CD8-positive, alpha-beta memory T cell (primary cell): ENCODE results near the gene TOMM34. TPM values are rescaled to one million over a fixed set of nuclear protein-coding genes. Genes with fewer than 3 reads are reported as not detected.

Experiments used
- CTCF ChIA-PET: fragments of 350-600 bp; sonication (Branson Sonifier 250); formaldehyde crosslinking; loops from one replicate; lab custom pipeline; 2021; ENCODE audit warnings: antibody characterized with exemption; lab: Charles Lee
- POLR2A ChIA-PET: fragments of 350-600 bp; sonication (Branson Sonifier 250); formaldehyde crosslinking; loops from one replicate; lab custom pipeline; 2021; ENCODE audit warnings: antibody characterized with exemption; lab: Charles Lee
- DNase-seq, 5 donors: peaks; one replicate each; pipeline versions ENCODE4 v3.0.0 to v3.0.0-alpha.2; 2020 to 2022; ENCODE audit warnings: mixed read lengths in 1 of 5
- H3K27ac ChIP-seq: one replicate; pipeline ENCODE4 v1.7.0; 2013; ENCODE audit warnings: low read depth, mild to moderate bottlenecking, low read length, moderate library complexity
- H3K27me3 ChIP-seq: 2 replicates; pipeline ENCODE4 v1.7.0; 2013; ENCODE audit warnings: low read length, mild to moderate bottlenecking; ENCODE audit not compliant: insufficient read depth, poor library complexity, severe bottlenecking
- H3K36me3 ChIP-seq: 2 replicates; pipeline ENCODE4 v1.7.0; 2013; ENCODE audit warnings: mild to moderate bottlenecking, low read length, moderate library complexity; ENCODE audit not compliant: insufficient read depth
- H3K4me1 ChIP-seq: 2 replicates; pipeline ENCODE4 v1.7.0; 2013; ENCODE audit warnings: mild to moderate bottlenecking, low read length, moderate library complexity; ENCODE audit not compliant: insufficient read depth
- H3K4me3 ChIP-seq: 2 replicates; pipeline ENCODE4 v1.7.0; 2013; ENCODE audit warnings: mild to moderate bottlenecking, low read length
- H3K9me3 ChIP-seq: 2 replicates; pipeline ENCODE4 v1.7.0; 2013; ENCODE audit warnings: mild to moderate bottlenecking, low read length
- H3K27ac Mint-ChIP-seq, 8 donors: one replicate each; pipeline ENCODE4 v1.8.0; 2020 to 2021; ENCODE audit warnings: mixed read lengths in 8 of 8, mild to moderate bottlenecking in 6 of 8, inconsistent platforms in 3 of 8, moderate library complexity in 3 of 8
- H3K27me3 Mint-ChIP-seq, 2 donors: one replicate each; pipeline ENCODE4 v1.8.0; 2020 to 2021; ENCODE audit warnings: mixed read lengths in 2 of 2, mild to moderate bottlenecking in 1 of 2, moderate library complexity in 1 of 2
- H3K36me3 Mint-ChIP-seq, 3 donors: one replicate each; pipeline ENCODE4 v1.8.0; 2020 to 2021; ENCODE audit warnings: mixed read lengths in 3 of 3, inconsistent platforms in 1 of 3, mild to moderate bottlenecking in 1 of 3
- H3K4me1 Mint-ChIP-seq, 3 donors: one replicate each; pipeline ENCODE4 v1.8.0; 2020 to 2021; ENCODE audit warnings: mixed read lengths in 3 of 3, inconsistent platforms in 1 of 3, mild to moderate bottlenecking in 1 of 3
- H3K4me3 Mint-ChIP-seq, 7 donors: one replicate each; pipeline ENCODE4 v1.8.0; 2020 to 2021; ENCODE audit warnings: mixed read lengths in 7 of 7, mild to moderate bottlenecking in 6 of 7, moderate library complexity in 4 of 7, inconsistent platforms in 2 of 7
- H3K9me3 Mint-ChIP-seq, 5 donors: one replicate each; pipeline ENCODE4 v1.8.0; 2020 to 2022; ENCODE audit warnings: mixed read lengths in 5 of 5, mild to moderate bottlenecking in 3 of 5, moderate library complexity in 2 of 5, inconsistent platforms in 1 of 5
- polyA plus RNA-seq: library from polyadenylated mRNA; unstranded; fragments of 300-500 nt; fragmentation: Illumina TruSeq; gene quantifications from one replicate; pipeline ENCODE4 v1.2.3, GENCODE V29; 2021
- total RNA-seq, 2 experiments: library from RNA; stranded (reverse); gene quantifications; one replicate each; pipeline ENCODE4 v1.2.3, GENCODE V29; 2021

TOMM34 gene
- 10 to 100 TPM; 75.4 to 76.8 TPM for total RNA-seq
- polyA plus RNA-seq: 21.0 TPM

- peaks cover 12% of the 10 kb centered on the region for H3K36me3 ChIP-seq
- ChIA-PET CTCF (interaction anchor here (1.0 to 5.5 kb wide), 10 partner anchors 9 to 140 kb away, joined by 3 to 23 read pairs (median 5); partner anchors contain the start of gene YWHAB), POLR2A (interaction anchor here (0.6 to 1.9 kb wide), 6 partner anchors 8 to 994 kb away, joined by 3 to 16 read pairs (median 6); partner anchors contain the start of gene YWHAB)
- Mint-ChIP-seq H3K27me3 (no peaks in the 10 kb centered on the region), H3K27ac (peak within 1 kb of the TSS; percentile 79 to 99 (median 96)), H3K4me1 (peaks cover 36 to 55% (median 39%) of the 10 kb centered on the region in 3 donors), H3K9me3 (no peaks in the 10 kb centered on the region), H3K4me3 (peak within 1 kb of the TSS; percentile 94 to 99 (median 96)), H3K36me3 (peaks cover 0 to 27% (median 8%) of the 10 kb centered on the region in 3 donors)
- peak; percentile 90 to 95 (median 94) for DNase-seq
- H3K4me3 ChIP-seq: peak within 1 kb of the TSS; percentile 72
- H3K4me1 ChIP-seq: peaks cover 36% of the 10 kb centered on the region
- H3K9me3 ChIP-seq: no peaks in the 10 kb centered on the region
- peak within 1 kb of the TSS; percentile 58 for H3K27ac ChIP-seq
- no peaks in the 10 kb centered on the region for H3K27me3 ChIP-seq
Observed at GRCh38 chr20:44960103-44960852, at the start of gene TOMM34. Gene TOMM34 (minus strand): TSS chr20:44960397. CDS start chr20:44960333, 64 bp downstream.

DNA sequence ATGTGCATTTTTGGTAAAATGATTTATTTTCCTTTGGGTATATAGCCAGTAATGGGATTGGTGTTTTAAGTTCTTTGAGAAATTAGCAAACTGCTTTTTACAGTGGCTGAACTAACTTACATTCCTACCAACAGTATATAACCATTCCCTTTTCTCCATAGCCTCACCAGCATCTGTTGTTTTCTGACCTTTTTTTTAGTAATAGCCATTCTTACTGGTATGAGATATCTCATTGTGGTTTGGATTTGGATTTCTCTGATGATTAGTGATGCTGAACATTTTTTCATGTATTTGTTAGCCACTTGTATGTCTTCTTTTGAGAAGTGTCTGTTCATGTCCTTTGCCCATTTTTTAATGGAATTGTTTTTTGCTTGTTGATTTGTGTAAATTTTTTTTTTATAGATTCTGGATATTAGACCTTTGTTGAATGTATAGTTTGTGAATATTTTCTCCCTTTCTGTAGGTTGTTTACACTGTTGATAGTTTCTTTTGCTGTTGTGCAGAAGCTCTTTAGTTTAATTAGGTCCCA, 48.4 kb upstream of the TOMM34 start:
- no peak for DNase-seq
- H3K9me3 ChIP-seq: no peaks in the 10 kb centered on the region
- Mint-ChIP-seq H3K36me3 (peaks cover 3 to 82% (median 14%) of the 10 kb centered on the region in 3 donors), H3K27ac (peak overlapping the region in 7 of 8 donors; percentile 27 to 82 (median 70)), H3K9me3 (no peaks in the 10 kb centered on the region), H3K27me3 (no peaks in the 10 kb centered on the region), H3K4me1 (peaks cover 57 to 83% (median 76%) of the 10 kb centered on the region in 3 donors), H3K4me3 (no peak overlapping the region)
- H3K36me3 ChIP-seq: peaks cover 39% of the 10 kb centered on the region
- H3K27ac ChIP-seq: no peak overlapping the region
- peaks cover 22% of the 10 kb centered on the region for H3K4me1 ChIP-seq
- POLR2A ChIA-PET: no interaction called here
- H3K4me3 ChIP-seq: no peak overlapping the region
- H3K27me3 ChIP-seq: no peaks in the 10 kb centered on the region
- CTCF ChIA-PET: no interaction called here

DNA sequence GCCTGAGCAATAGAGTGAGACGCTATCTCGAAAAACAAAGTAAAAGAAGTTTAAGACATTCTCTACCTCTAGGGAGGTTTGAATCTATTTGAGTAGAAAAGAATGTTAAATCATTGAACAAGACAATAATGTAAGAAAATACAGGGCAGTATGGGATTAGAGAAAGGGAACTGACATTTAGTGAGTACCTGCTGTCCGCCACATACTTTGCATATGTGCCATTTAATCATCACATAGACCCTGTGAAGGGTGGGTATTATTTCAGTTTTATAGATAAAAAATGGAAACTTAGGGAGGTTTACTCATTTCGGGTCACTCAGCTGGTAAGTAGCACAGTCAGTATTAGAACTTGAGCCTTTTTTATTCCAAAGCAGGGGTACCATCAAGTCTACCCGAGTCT, 37.5 kb upstream of the TOMM34 start:
- H3K36me3 ChIP-seq: peaks cover 66% of the 10 kb centered on the region
- no peak overlapping the region for H3K27ac ChIP-seq
- H3K9me3 Mint-ChIP-seq: no peaks in the 10 kb centered on the region
- DNase-seq: no peak
- H3K36me3 Mint-ChIP-seq: peaks cover 5 to 84% (median 41%) of the 10 kb centered on the region in 3 donors
- peaks cover 65 to 89% (median 81%) of the 10 kb centered on the region in 3 donors for H3K4me1 Mint-ChIP-seq
- peak overlapping the region; percentile 28 to 93 (median 66) for H3K27ac Mint-ChIP-seq
- ChIA-PET CTCF (interaction anchor here (1.2 kb wide), 1 partner anchor 87 kb away, joined by 3 read pairs; no protein-coding TSS in a partner anchor), POLR2A (interaction anchor here (0.9 kb wide), 1 partner anchor 11 kb away, joined by 4 read pairs; no protein-coding TSS in a partner anchor)
- no peaks in the 10 kb centered on the region for H3K9me3 ChIP-seq
- peaks cover 27% of the 10 kb centered on the region for H3K4me1 ChIP-seq
- no peak overlapping the region for H3K4me3 ChIP-seq
- no peaks in the 10 kb centered on the region for H3K27me3 Mint-ChIP-seq
- no peak overlapping the region for H3K4me3 Mint-ChIP-seq
- H3K27me3 ChIP-seq: no peaks in the 10 kb centered on the region

DNA sequence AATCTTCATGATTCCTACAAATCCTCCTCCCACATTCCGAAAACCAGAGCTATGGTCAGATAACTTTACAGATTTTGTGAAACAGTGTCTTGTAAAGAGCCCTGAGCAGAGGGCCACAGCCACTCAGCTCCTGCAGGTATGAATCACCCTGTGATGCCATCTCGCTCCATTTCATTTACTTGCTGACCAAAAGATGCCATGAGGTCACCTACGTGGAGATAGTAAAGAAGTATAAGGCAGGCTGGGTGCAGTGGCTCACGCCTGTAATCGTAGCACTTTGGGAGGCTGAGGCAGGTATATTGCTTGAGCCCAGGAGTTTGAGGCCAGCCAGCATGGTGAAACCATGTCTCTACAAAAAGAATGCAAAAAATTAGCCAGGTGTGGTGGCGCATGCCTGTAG, 37.0 kb upstream of the TOMM34 start:
- Mint-ChIP-seq H3K9me3 (no peaks in the 10 kb centered on the region), H3K27me3 (no peaks in the 10 kb centered on the region), H3K4me3 (no peak overlapping the region), H3K4me1 (peaks cover 64 to 85% (median 83%) of the 10 kb centered on the region in 3 donors), H3K36me3 (peaks cover 5 to 84% (median 41%) of the 10 kb centered on the region in 3 donors), H3K27ac (peak overlapping the region; percentile 6 to 93 (median 50))
- Histone ChIP-seq H3K9me3 (no peaks in the 10 kb centered on the region), H3K27me3 (no peaks in the 10 kb centered on the region), H3K4me1 (peaks cover 32% of the 10 kb centered on the region), H3K36me3 (peaks cover 66% of the 10 kb centered on the region), H3K4me3 (no peak overlapping the region), H3K27ac (no peak overlapping the region)
- no peak for DNase-seq
- POLR2A ChIA-PET: interaction anchor here (0.9 kb wide), 1 partner anchor 10 kb away, joined by 4 read pairs; no protein-coding TSS in a partner anchor
- CTCF ChIA-PET: interaction anchor here (0.6 to 1.2 kb wide), 2 partner anchors 8 to 86 kb away, joined by 3 read pairs; no protein-coding TSS in a partner anchor

DNA sequence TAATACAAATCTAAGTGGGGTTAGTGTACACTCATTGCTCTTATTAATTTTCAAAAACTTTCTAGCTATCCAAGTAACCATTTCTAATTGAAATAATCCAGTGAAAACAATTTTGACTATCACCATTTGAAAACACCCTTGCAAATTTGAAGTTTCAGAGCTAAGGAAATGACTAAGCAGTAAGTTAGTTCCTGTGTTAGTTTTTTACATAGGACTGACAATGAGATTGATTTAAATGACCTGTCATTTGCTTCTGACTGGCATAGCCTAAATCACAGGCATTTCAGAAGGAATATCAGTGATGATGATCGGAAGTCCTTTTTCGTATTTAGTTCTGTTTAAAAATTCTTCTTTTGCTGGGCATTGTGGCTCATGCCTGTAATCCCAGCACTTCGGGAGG, 33.1 kb upstream of the TOMM34 start:
- Mint-ChIP-seq H3K4me1 (peaks cover 75 to 93% (median 86%) of the 10 kb centered on the region in 3 donors), H3K27ac (peak overlapping the region; percentile 35 to 82 (median 70)), H3K27me3 (no peaks in the 10 kb centered on the region), H3K9me3 (no peaks in the 10 kb centered on the region), H3K4me3 (peak overlapping the region; percentile 8 to 70 (median 39)), H3K36me3 (peaks cover 7 to 76% (median 34%) of the 10 kb centered on the region in 3 donors)
- DNase-seq: no peak
- CTCF ChIA-PET: interaction anchor here (1.6 kb wide), 1 partner anchor 21 kb away, joined by 5 read pairs; no protein-coding TSS in a partner anchor
- H3K4me3 ChIP-seq: no peak overlapping the region
- POLR2A ChIA-PET: no interaction called here
- no peaks in the 10 kb centered on the region for H3K27me3 ChIP-seq
- H3K4me1 ChIP-seq: peaks cover 63% of the 10 kb centered on the region
- no peak overlapping the region for H3K27ac ChIP-seq
- no peaks in the 10 kb centered on the region for H3K9me3 ChIP-seq
- peaks cover 40% of the 10 kb centered on the region for H3K36me3 ChIP-seq

GRCh38 chr20:44990957-44991356, 30.8 kb upstream of the TOMM34 start:
- Mint-ChIP-seq H3K4me1 (peaks cover 75 to 97% (median 86%) of the 10 kb centered on the region in 3 donors), H3K4me3 (peak overlapping the region; percentile 78 to 86 (median 83)), H3K36me3 (peaks cover 7 to 76% (median 25%) of the 10 kb centered on the region in 3 donors), H3K27ac (peak overlapping the region; percentile 65 to 98 (median 93)), H3K27me3 (no peaks in the 10 kb centered on the region), H3K9me3 (no peaks in the 10 kb centered on the region)
- CTCF ChIA-PET: no interaction called here
- Histone ChIP-seq H3K4me3 (peak overlapping the region; percentile 57), H3K27me3 (no peaks in the 10 kb centered on the region), H3K4me1 (peaks cover 69% of the 10 kb centered on the region), H3K27ac (peak overlapping the region; percentile 14), H3K36me3 (peaks cover 31% of the 10 kb centered on the region), H3K9me3 (no peaks in the 10 kb centered on the region)
- POLR2A ChIA-PET: interaction anchor here (1.1 kb wide), 1 partner anchor 20 kb away, joined by 6 read pairs; no protein-coding TSS in a partner anchor
- no peak for DNase-seq

DNA sequence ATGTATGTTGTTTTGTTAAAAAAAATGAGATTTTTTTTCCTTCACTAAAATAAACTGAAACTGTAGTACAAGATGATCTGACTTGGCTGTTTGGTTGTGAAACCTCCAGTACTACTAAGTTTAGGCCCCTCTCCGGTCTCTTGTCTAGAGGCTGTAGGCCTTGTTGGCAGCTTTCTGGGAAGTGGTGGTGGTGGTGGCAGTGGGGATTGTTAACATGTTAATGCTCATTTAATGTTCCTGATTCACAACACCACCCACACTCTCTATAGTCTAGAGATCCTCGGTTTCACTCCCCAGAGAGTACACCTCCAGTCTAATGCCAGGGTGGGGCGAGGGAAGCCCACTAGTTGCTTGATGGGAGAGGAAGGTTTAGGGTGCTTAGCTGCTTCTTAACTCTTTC, 30.2 kb upstream of the TOMM34 start:
- no peaks in the 10 kb centered on the region for H3K27me3 ChIP-seq
- ChIA-PET POLR2A (interaction anchor here (1.1 to 1.4 kb wide), 2 partner anchors 13 to 20 kb away, joined by 3 to 6 read pairs; no protein-coding TSS in a partner anchor), CTCF (no interaction called here)
- H3K4me3 ChIP-seq: peak overlapping the region; percentile 57
- peaks cover 31% of the 10 kb centered on the region for H3K36me3 ChIP-seq
- Mint-ChIP-seq H3K36me3 (peaks cover 7 to 76% (median 23%) of the 10 kb centered on the region in 3 donors), H3K9me3 (no peaks in the 10 kb centered on the region), H3K4me3 (peak overlapping the region; percentile 78 to 86 (median 83)), H3K4me1 (peaks cover 76 to 97% (median 86%) of the 10 kb centered on the region in 3 donors), H3K27me3 (no peaks in the 10 kb centered on the region), H3K27ac (peak overlapping the region; percentile 65 to 98 (median 93))
- H3K27ac ChIP-seq: peak overlapping the region; percentile 14
- peak in 1 of 5 donors; percentile 44 for DNase-seq
- H3K9me3 ChIP-seq: no peaks in the 10 kb centered on the region
- H3K4me1 ChIP-seq: peaks cover 68% of the 10 kb centered on the region
